ENCODE data around the gene ZNF710.
A peak's percentile ranks its signal among the peaks of the same experiment; 100 is the strongest.

ZNF710 gene

DNA sequence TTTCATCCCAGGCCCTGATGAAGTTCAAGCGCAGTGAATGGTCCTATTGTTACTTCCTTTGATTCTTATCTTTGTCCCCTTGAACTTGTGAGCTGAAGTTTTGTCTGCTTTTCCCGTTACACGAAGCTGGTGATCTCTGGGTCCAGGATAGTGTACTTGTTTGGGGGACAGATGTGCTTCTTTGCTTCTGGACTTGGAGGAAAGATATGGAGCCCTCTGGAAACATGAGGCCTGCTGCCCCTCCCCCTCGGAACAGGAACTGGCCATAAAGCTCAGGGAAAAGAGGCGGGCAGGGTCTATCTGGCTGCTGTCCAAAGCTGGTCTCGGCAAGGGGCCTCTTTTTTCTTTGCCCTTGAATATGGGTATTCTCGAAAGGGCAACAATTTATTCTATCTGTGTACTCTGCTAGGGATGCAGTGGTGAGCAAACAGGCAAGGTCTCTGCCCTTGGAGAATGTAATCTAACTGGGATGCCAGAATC, 53.5 kb downstream of the ZNF710 start:
- Histone ChIP-seq H3K4me2 (ENCODE audit: low read length) (no peak overlapping the region), H3K4me1 (no peaks in the 10 kb centered on the region), H3K79me2 (no peaks in the 10 kb centered on the region), H3K36me3 (ENCODE audit: control insufficient read depth, insufficient read depth, low read length) (no peaks in the 10 kb centered on the region), H3K9ac (no peak overlapping the region), H3K4me3 (ENCODE audit: low read depth, low read length) (no peak overlapping the region), H3K27me3 (ENCODE audit: control insufficient read depth, insufficient read depth, low read length) (no peaks in the 10 kb centered on the region), H3K27ac (peak overlapping the region; percentile 11), H2AFZ (no peak overlapping the region), H3K9me3 (ENCODE audit: control insufficient read depth, low read length) (no peaks in the 10 kb centered on the region)
- TF ChIP-seq, protein P1, sequence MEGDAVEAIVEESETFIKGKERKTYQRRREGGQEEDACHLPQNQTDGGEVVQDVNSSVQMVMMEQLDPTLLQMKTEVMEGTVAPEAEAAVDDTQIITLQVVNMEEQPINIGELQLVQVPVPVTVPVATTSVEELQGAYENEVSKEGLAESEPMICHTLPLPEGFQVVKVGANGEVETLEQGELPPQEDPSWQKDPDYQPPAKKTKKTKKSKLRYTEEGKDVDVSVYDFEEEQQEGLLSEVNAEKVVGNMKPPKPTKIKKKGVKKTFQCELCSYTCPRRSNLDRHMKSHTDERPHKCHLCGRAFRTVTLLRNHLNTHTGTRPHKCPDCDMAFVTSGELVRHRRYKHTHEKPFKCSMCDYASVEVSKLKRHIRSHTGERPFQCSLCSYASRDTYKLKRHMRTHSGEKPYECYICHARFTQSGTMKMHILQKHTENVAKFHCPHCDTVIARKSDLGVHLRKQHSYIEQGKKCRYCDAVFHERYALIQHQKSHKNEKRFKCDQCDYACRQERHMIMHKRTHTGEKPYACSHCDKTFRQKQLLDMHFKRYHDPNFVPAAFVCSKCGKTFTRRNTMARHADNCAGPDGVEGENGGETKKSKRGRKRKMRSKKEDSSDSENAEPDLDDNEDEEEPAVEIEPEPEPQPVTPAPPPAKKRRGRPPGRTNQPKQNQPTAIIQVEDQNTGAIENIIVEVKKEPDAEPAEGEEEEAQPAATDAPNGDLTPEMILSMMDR (IDR thresholded peaks at IDR 0.05): no peak

DNA sequence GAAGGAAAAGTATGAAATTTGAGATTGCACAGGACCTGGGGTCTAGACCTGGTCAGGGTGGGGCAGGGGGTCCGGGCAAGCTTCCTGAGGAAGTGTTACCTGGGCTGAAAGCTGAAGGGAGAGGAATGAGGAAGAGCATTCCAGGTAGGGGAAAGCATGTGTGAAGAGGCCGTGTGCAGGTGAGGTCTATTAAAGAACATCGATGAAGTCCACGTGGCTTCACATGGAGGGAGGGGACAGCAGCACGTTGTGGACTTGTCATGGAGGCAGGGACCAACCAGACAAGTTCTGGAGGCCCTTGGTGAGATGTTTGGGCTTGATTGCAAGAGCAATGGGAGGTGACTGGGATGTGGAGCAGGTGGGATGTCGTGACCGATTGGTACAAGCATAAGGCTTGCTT, 54.1 kb downstream of the ZNF710 start:
- Histone ChIP-seq H3K9me3 (ENCODE audit: control insufficient read depth, low read length) (no peaks in the 10 kb centered on the region), H3K79me2 (no peaks in the 10 kb centered on the region), H3K4me2 (ENCODE audit: low read length) (no peak overlapping the region), H3K36me3 (ENCODE audit: control insufficient read depth, insufficient read depth, low read length) (no peaks in the 10 kb centered on the region), H3K9ac (no peak overlapping the region), H3K4me1 (no peaks in the 10 kb centered on the region), H3K27ac (no peak overlapping the region), H2AFZ (no peak overlapping the region), H3K27me3 (ENCODE audit: control insufficient read depth, insufficient read depth, low read length) (no peaks in the 10 kb centered on the region), H3K4me3 (ENCODE audit: low read depth, low read length) (no peak overlapping the region)
- TF ChIP-seq, protein P1 (IDR thresholded peaks at IDR 0.05): no peak

DNA sequence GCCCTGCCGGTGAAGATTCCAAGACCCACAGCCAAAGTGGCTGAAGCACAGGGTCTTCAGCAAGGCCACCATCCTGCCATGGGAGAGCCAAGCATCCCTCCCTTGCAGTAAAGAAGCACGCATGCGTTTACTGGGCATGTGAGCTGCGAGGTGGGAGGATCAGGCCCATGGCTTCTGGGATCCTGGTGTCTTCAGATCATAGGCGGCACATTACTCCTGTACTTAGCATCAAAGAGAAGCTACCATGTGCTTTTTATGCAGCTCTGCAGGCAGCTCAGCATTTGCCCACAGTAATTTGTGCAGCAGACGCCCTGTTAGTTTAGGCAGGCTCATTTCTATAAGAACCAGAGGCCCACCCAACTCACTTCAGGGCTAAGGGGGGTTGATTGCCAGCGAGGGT, 55.4 kb downstream of the ZNF710 start:
- Histone ChIP-seq H3K27me3 (ENCODE audit: control insufficient read depth, insufficient read depth, low read length) (no peaks in the 10 kb centered on the region), H3K27ac (no peak overlapping the region), H3K4me3 (ENCODE audit: low read depth, low read length) (no peak overlapping the region), H3K4me2 (ENCODE audit: low read length) (no peak overlapping the region), H3K36me3 (ENCODE audit: control insufficient read depth, insufficient read depth, low read length) (no peaks in the 10 kb centered on the region), H2AFZ (no peak overlapping the region), H3K79me2 (no peaks in the 10 kb centered on the region), H3K9ac (no peak overlapping the region), H3K9me3 (ENCODE audit: control insufficient read depth, low read length) (no peaks in the 10 kb centered on the region), H3K4me1 (no peaks in the 10 kb centered on the region)
- TF ChIP-seq, protein P1 (IDR thresholded peaks at IDR 0.05): no peak

DNA sequence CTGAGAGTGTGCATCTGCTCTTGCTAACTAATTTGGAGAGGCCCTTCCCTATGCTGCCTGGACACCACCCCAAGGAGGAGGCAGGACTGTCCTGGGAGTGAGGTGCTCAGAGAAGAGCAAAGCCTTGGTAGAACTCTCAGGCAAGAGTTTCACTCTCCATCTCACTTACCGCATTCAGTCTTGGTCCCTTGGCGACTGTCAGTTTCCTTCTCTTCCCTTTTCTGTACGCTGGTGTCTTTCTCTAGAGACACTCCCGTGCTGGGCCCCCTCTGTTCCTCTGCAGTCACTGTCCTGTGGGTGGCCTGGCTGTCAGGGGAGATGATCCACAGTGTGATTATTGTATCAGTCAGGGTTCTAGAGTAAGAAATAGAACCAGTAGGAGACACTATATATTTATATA, 57.2 kb downstream of the ZNF710 start:
- no peaks in the 10 kb centered on the region for H3K27me3 ChIP-seq (ENCODE audit: control insufficient read depth, insufficient read depth, low read length)
- H3K9ac ChIP-seq: no peak overlapping the region
- no peak overlapping the region for H3K4me3 ChIP-seq (ENCODE audit: low read depth, low read length)
- TF ChIP-seq, protein P1 (IDR thresholded peaks at IDR 0.05): no peak
- no peaks in the 10 kb centered on the region for H3K36me3 ChIP-seq (ENCODE audit: control insufficient read depth, insufficient read depth, low read length)
- H3K9me3 ChIP-seq (ENCODE audit: control insufficient read depth, low read length): no peaks in the 10 kb centered on the region
- peaks cover 2% of the 10 kb centered on the region for H3K4me1 ChIP-seq
- H3K4me2 ChIP-seq (ENCODE audit: low read length): no peak overlapping the region
- no peak overlapping the region for H2AFZ ChIP-seq
- H3K79me2 ChIP-seq: no peaks in the 10 kb centered on the region
- no peak overlapping the region for H3K27ac ChIP-seq

- no peak overlapping the region for H3K4me3 ChIP-seq (ENCODE audit: low read depth, low read length)
- TF ChIP-seq, protein P1 (IDR thresholded peaks at IDR 0.05): no peak
- peaks cover 2% of the 10 kb centered on the region for H3K4me1 ChIP-seq
- H3K4me2 ChIP-seq (ENCODE audit: low read length): no peak overlapping the region
- no peak overlapping the region for H3K9ac ChIP-seq
- no peak overlapping the region for H3K27ac ChIP-seq
- H3K79me2 ChIP-seq: no peaks in the 10 kb centered on the region
- H2AFZ ChIP-seq: no peak overlapping the region
- H3K9me3 ChIP-seq (ENCODE audit: control insufficient read depth, low read length): no peaks in the 10 kb centered on the region
- H3K27me3 ChIP-seq (ENCODE audit: control insufficient read depth, insufficient read depth, low read length): no peaks in the 10 kb centered on the region
- no peaks in the 10 kb centered on the region for H3K36me3 ChIP-seq (ENCODE audit: control insufficient read depth, insufficient read depth, low read length)
Measured at GRCh38 chr15:90058775-90059174, 57.7 kb downstream of the ZNF710 start.
